NCI-H510A treated with DMSO at 0.1 percent for 48 hours (cell line): Measurements from ENCODE around the gene CPN1.
A peak's percentile ranks its signal among the peaks of the same experiment; 100 is the strongest.
"Not testable (repeated sequence)": the region's sequence is repeated elsewhere in the genome, so short reads cannot be mapped to it uniquely, and the experiment has no call there.

Experiments
- DNase-seq: peaks from one replicate; lab custom pipeline; 2025; lab: John Stamatoyannopoulos, UW

CPN1 gene

DNA sequence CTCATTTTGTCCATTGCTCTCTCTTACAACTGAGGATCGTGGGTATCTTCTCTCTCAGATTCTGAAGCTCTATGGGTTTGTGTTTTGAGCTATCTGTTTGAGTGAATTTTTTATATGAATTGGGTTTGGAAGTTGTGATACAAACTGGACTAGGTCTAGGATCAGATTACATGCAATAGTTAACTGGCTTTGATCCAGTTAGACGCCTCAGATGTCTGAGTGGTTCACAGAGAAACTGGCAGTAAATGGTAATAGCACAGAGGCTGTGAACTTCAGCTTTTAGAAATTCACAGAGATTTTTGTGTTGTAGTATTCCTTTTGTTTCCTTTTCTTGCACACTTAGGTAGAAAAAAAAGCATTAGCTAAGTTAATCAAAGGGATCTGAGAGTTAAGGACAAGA is 59.3 kb downstream of the CPN1 start:
- DNase-seq = peak; percentile 57

DNA sequence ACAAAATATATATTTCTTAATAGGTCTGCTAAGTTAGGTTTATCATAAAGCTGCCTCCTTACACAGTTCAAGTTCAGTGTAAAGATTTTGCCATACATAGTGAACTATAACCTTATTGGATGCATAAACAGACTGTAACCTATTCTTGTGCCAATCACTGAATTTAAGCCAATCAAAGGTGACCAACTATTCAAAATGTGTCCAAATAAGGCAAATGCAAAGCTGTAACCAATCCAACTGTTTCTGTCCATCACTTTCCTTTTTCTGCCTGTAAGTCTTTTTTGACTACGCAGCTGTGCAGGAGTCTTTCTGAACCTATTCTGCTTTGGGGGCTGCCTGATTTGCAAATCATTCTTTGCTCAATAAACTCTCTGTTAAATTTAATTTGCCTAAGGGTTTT is 60.3 kb downstream of the CPN1 start:
- peak; percentile 82 for DNase-seq

DNA sequence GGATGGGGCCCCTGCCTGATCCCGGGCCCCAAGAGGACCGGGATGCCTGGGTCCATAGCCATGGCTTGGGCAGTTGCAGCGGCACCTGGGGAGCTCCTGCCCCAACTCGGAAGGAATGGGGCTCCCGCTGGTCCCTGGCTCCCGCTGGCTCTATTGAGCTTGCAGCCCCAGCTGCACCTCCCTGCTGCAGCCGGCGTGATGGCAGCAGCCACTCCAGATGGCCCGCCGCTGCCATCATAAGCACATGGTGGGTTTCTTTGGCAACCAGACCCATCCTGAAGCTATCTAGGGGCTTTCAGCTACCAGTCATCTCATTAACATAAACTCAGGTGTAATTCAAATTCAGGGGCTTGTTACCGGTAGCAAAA is 60.8 kb downstream of the CPN1 start:
- DNase-seq = peak; percentile 82

DNA sequence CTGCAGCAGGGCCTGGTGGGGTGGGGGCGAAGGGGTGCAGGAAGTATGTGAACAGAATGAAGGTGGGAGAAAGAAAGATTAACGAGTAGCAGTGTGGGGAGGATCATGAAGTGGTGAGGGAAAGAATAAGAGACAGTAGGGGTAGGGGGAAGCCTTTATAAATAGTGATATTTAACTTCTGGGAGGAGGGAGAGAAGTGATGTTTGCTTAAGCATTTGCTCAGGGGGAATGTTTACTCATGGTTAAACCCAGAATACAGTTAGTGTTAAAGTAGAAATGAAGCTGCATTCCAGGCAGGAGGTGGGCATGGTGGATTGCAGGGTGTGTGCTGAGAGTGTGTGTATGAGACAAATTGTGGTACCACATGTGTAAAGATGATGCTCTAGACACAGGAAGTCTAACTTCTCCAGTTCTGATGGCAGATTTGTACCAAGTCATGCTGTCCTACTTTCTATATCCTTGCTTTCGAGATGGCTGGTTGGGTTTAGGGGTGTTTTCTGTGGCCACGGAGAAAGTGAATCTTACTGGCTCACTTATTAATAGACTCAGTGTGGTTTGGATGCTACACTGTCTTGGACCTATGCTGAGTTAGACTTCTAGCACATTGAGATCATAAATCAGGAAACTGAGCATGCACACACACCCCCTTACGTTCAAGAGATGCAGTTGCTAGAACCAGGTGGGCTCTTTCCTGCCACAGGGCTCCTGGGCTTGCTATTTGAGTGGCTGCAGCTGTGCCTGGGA is 61.4 kb downstream of the CPN1 start:
- DNase-seq = peak; percentile 96

DNA sequence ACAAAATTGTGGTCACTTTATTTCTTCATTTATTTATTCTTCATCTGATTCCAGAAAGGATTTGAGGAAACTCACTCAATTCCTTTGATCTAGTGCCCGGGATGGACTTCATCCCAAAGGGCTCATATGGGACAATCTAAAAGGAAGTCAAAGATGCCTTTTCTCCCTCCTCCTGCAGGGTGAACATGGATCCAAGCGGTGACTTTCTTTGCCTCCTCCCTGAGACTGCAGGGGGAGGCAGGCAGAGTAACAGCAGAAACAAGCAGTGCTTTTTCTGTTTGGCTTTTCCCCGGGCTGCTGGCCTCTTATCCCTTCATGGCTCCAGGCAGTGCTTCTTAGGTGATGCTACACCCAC is 61.9 kb downstream of the CPN1 start:
- DNase-seq = peak; percentile 96

DNA sequence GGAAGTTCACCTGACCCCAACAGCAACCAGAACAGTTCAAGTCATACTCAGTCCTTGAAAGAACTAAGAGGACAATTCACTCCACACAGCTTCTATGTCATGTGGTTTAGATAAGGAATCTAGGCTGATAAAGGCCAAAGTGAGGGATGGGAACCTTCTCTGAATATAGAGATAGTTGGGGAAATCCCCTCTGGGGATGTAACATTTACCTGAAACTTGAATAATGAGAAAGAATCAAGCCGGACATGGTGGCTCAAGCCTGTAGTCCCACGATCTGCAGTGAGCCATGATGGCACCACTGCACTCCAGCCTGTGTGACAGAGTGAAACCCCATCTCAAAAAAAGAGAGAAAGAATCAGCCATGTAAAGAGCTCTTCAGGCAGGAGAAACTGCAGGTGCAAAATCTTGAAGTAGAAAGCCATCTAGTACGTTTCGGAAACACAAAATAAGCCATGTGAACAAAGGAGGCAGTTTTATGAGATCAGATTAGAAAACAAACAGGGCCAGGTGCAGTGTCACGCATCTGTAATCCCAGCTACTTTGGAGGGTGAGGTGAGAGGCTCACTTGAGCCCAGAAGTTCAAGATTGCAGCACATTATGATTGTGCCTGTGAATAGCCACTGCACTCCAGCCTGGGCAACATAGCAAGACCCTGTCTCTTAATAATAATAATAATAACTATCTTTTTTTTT is 67.5 kb downstream of the CPN1 start:
- peak; percentile 95 for DNase-seq

DNA sequence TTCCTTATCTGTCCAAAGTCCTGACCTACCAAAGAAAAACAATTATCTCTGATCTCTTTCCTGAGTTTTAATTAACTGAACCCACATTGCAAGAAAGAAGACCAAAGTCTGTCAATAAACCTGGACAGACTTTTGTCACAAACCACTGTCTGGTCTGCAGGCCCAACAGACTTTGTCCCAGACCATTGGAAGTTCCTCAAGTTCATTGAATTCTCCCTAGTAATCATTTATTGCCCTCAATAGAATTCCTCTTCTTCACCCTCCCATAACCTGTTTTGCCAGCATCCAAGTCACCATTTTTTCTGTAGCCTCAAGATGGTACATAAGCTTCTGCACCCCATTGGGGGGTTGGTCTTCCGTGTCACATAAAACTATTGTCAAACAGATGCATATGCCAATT is 68.0 kb downstream of the CPN1 start:
- no peak for DNase-seq

GRCh38 chr10:100011906-100012305 is 69.8 kb downstream of the CPN1 start:
- DNase-seq = not testable (repeated sequence)

DNA sequence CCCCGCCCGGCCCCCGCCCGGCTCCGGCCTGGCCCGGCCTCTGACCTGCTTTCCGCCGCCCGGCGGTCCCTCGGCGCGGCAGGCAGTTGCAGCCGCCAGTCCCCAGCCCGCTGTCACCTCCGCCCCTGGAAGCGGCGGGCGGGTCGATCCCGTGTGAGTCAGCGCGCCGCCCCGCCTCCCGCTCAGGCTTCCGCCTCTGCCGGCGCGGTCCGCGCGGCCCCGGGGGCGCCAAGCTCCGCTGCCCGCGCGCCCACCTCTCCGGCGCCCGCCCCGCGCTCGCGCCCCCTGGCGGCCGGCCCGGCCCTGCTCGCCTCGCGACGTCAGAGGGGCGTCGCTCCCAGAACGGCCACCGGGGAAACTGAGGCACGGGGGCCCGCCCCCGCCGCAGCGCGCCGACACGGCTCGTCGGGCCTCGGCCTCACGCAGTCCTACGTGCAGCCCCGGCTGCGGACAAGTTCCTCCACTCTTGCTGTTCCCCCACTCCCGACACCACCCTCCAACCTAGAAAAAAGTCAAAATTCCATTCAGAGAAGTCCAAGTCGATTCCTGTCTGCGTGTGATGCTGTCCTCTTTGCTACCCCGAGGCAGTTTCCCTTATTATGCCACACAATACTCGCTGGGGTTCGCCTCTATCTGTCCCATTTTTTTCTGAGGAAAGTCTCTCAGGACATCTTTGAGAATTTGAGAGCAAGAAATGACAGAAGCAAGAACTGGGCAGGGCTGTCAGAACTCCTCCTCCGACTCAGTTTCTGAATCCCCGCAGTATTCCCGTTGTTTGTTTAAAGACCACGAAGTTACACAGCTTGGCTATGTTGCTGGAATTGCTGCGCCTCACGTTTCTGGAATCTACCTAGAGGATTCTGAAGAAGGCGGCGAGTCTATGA is 71.6 kb downstream of the CPN1 start, which contains the start of gene DNMBP:
Gene DNMBP (minus strand): TSS at position 155 of the 884 bp plus-strand sequence. CDS start 37,823 bp downstream, outside the sequence.
- peak; percentile 76 for DNase-seq

- peak; percentile 66 for DNase-seq
Observed at GRCh38 chr10:100009283-100009792, 72.3 kb downstream of the CPN1 start.

- DNase-seq = peak; percentile 33
Observed at GRCh38 chr10:100008708-100009282, 72.9 kb downstream of the CPN1 start.

GRCh38 chr10:100008142-100008522 is 73.5 kb downstream of the CPN1 start:
- no peak for DNase-seq

DNA sequence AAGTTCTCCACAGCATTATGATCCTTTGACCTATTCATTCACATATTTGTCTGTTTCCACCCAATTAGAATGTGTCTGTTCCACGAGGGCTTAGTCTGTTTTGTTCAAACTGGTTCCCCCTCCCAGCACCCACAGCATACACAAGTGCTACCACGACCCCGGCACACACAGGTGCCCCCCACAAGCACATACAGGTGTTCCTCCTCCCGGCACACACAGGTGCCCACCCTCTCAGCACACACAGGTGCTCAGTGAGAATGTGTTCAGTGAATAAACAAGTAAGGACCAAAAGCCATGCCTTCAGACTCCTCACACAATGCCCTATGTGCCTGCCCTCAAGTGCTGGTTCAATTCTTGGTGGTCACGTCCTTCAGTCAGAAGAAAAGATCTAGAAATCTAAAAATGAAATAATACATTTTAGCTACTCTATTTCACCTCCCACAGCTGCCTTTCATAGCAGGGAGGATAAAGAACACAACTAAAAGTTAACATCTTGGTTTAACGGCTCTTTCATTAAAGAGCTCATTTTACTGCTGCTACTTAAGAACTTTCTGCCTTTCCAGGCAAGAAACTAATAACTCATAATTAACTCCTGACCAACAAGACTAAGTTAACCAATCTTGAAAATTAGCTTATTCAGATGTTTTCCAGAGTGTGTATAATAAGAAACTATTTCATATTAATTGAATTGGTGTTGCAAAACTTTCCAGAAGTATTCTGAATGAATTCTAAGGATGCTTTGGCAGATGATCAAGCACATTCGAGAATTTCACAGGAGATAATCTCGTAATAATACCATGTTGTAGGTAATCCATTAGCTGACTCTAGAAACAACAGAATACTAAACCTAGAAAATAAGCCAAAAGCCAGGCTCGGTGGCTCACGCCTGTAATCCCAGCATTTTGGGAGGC is 74.2 kb downstream of the CPN1 start:
- DNase-seq = no peak

DNA sequence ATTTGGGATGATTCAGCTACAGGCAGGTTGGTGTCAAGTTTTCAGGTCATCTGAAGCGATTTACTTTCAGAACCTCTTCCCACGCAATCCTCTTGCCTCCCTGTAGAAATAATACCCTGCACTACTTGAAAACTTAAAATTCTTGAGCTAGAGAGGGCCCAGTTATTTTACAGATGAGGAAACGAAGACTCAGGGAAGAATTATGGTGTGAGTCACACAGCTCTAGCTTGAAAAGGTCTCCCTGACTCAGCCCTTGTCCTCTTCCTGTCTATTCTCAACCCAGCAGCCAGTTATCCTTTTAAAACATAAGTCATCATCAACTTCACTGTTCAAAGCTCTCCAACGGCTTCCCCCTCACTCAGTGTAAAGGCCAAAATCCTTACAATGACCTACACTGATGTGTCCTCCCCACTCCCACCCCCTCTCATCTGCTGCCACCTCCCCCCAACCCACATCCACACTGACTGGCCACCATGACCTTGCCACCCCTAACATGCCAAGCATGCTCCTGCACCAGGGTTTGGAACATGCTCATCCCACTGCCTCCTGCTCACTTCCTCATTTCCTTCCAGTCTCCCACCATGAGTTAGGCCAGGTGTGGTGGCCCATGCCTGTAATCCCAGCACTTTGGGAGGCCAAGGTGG is 75.3 kb downstream of the CPN1 start:
- peak; percentile 17 for DNase-seq

DNA sequence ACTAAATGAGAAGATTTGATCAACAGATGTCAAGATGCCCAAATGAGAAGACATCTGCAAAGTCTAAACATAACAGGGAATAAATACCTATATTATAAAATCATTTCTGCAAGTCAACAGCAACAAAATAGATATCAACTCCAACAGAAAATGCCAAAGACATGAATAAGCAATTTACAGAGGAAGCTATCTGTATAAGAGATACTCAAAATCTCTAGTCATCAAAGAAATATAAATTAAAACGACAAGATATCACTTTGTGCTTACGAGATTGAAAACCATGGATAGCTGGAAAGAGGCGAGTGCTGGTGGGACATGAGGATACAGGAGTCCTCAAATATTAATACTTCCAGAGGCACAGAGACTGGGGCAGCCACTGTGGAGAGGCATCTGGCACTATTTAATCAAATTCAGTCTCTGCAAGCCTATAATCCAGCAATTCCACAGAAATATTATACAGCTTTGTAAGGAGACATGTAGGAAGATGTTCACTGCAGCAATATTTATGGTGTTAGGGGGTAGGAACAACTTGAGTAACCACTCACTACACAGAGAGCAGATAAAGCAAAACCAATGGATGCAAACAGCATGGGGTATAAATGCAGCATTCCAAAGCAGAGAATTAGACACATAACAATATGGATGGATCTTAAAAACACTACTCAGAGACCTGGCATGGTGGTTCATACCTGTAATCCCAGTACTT is 76.7 kb downstream of the CPN1 start:
- no peak for DNase-seq

GRCh38 chr10:100000109-100000644 is 81.5 kb downstream of the CPN1 start:
- no peak for DNase-seq

- DNase-seq = no peak
Observed at GRCh38 chr10:99999319-100000108, 82.2 kb downstream of the CPN1 start.

- DNase-seq = no peak
Observed at GRCh38 chr10:99998889-99999288, 82.8 kb downstream of the CPN1 start.
